Activated naive CD4-positive, alpha-beta T cell treated with anti-CD3 and anti-CD28 coated beads, Interleukin-2, amount 50 U/mL, for 16 hours (primary cell): ENCODE measurements around the gene TYMP.
"Not testable (repeated sequence)": the region's sequence is repeated elsewhere in the genome, so short reads cannot be mapped to it uniquely, and the experiment has no call there.

Experiments
- DNase-seq: peaks from one replicate; pipeline ENCODE4 v3.0.0-alpha.2; 2020

TYMP gene

GRCh38 chr22:50523806-50524675 lies 5.8 kb downstream of the TYMP start:
- DNase-seq: no peak

GRCh38 chr22:50523458-50523805 lies 6.4 kb downstream of the TYMP start:
- DNase-seq: no peak

DNA sequence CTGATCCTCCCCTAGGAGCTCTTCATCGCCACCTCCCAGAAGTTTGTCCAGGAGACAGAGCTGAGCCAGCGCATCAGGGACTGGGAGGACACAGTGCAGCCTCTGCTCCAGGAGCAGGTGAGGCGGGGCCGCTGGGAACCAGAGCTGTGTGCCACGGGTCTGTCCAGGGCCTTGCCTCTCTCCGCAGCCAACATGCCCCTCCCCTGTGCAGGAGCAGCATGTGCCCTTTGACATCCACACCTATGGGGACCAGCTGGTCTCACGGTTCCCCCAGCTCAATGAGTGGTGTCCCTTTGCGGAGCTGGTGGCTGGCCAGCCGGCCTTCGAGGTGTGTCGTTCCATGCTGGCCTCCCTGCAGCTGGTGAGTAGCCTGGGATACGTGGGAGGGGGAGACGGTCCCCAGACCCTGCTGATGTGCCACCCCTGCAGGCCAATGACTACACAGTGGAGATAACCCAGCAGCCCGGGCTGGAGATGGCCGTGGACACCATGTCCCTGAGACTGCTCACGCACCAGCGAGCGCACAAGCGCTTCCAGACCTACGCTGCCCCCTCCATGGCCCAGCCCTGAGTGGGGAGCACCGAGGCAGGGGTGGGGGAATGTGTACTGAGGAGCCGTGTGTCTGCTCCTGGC lies 6.9 kb downstream of the TYMP start:
- DNase-seq: no peak

DNA sequence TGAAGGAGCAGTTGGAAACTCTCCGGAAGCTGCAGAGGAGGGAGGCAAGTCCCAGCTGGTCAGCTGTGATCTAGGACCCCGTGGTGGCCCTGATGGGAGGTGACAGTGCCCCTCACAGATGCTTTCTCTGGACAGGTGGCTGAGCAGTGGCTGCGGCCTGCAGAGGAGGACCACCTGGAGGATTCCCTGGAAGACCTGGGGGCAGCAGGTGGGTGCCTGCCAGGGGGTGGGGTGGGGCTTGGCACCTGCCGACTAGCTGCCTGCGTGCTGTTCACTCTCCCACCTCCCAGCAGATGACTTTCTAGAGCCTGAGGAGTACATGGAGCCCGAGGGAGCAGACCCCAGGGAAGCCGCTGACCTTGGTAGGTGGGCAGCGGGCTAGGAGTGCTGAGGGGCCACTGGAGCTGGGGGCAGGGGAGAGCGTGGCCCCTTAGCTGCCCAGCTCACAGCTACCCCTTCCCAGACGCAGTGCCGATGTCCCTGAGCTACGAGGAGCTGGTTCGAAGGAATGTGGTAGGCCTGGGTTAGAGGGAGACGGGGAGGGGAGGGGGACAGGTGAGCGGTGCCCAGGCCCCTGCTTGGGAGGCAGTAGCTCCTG lies 7.5 kb downstream of the TYMP start:
- DNase-seq: no peak

DNA sequence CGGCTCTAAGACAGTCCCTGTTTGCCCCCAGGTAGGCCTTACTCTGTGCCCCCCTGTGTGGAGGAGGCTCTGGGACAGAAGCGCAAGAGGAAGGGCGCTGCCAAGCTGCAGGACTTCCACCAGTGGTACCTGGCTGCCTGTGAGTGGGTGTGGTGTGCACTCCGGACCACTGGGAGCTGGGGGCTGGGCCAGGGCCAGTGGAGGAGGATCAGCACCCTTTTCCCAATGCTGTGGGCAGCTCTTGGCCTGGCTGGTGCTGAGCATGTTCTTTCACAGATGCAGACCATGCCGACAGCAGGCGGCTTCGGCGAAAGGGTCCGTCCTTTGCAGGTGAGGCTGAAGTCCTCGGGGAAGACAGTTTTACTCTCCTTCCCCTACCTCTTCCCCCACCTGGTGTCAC lies 8.1 kb downstream of the TYMP start:
- no peak for DNase-seq

- no peak for DNase-seq
Measured at GRCh38 chr22:50520826-50521453, 8.9 kb downstream of the TYMP start.

- not testable (repeated sequence) for DNase-seq
Measured at GRCh38 chr22:50520184-50520583, 9.6 kb downstream of the TYMP start.

- DNase-seq: no peak
Measured at GRCh38 chr22:50519151-50519550, 10.7 kb downstream of the TYMP start.

GRCh38 chr22:50518606-50519005 lies 11.2 kb downstream of the TYMP start:
- no peak for DNase-seq

- DNase-seq: no peak
Measured at GRCh38 chr22:50517495-50518260, 12.1 kb downstream of the TYMP start.

GRCh38 chr22:50516891-50517290 lies 12.9 kb downstream of the TYMP start:
- DNase-seq: no peak

DNA sequence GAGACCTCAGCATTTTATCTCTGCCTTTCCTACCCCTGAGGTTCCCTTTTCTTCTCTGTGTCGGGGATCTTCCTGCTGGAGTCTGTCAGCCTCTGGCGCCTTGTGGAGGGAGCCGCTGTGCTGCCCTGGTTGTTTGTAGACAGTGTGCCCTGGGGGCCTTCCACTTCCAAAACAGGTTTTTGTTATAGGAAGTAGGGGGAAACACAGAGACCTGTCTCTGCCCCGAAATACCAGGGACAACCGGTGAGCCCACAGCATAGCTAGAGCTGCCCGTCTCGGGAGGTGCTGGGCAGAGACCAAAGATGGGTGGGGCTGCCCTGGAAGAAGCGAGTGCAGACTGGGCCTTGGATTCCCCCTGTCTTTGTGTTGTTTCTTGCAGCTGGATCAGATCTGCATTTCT lies 13.7 kb downstream of the TYMP start:
- DNase-seq: no peak

- DNase-seq: no peak
Measured at GRCh38 chr22:50513175-50513574, 16.6 kb downstream of the TYMP start.

DNA sequence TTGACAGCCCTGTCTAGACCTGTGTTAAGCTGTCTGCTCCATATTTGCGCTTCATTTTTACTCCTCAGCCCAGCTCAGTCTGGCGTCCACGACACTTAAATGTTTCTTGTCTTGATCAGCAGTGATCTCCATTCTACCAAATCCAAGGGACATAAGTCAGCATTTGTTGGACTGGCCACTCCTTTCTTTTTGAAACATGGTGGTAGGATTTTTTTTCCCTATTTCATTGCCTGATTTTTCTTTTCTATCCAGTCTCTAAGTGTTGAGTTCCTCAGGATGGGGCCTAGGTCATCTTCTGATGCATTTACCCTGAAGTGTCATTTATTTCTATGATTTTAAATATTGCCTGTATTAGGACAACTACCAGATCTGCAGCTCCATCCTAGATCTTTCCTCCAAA lies 20.9 kb downstream of the TYMP start:
- DNase-seq: no peak

DNA sequence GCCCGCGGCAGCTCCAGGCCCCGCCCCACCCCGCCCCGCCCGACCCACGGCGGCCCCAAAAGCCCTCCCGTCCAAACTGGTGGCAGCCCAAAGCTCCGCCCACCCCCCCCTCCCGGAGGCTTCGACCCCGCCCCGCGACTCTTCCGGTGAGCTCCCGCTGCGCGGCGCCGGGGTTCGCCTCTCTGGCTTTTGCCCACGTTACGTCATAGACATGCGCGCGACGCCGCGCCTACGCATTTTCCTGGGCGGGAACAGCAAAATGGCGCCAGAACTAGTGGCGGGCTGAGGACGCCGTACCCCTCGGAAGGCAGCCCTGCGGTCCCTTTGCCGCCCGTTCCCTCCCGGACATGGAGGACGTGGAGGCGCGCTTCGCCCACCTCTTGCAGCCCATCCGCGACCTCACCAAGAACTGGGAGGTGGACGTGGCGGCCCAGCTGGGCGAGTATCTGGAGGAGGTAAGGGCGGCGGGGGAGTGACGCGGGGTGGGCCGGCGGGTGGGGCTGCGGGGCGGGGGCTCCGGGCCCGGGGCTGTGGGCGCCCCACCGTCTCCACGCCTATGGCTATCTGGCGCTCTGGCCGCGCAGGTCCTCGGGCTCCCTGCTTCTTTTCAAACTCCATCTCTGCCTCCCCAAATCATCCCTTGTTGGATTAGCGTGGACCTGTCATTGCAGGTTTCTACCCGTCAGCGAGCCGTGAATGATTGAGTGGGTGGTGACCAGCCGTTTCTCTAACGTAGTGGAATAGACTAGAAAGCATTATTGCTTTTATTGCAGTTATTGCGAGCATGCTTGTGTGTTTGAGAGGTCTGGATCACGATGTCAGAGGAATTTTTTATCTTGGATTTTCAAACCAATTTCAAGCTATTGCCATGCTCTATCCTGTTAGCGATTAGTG lies 21.6 kb downstream of the TYMP start, which contains the start of gene NCAPH2:
Gene NCAPH2, plus strand, starts transcription at position 234 of the 894 bp plus-strand sequence. Its CDS starts 114 bp downstream, at position 348.
- peak; percentile 97 for DNase-seq

GRCh38 chr22:50507421-50507990 lies 22.3 kb downstream of the TYMP start, which contains the start of gene LMF2:
Gene LMF2 (minus strand): TSS chr22:50507702. CDS start chr22:50507675, 27 bp downstream.
- peak; percentile 91 for DNase-seq

- DNase-seq: no peak
Measured at GRCh38 chr22:50506611-50507420, 23.0 kb downstream of the TYMP start.

GRCh38 chr22:50505776-50506610 lies 23.8 kb downstream of the TYMP start:
- DNase-seq: no peak

- DNase-seq: no peak
Measured at GRCh38 chr22:50505276-50505775, 24.5 kb downstream of the TYMP start.
